GM18907 (cell line): ENCODE results near the gene SLC25A47.

Source experiments
- ATAC-seq: cut with Tn5 transposase; IDR thresholded peaks from one replicate; pipeline ENCODE4 v1.9.1; 2021; ENCODE audit warnings: mild to moderate bottlenecking, moderate library complexity; ENCODE audit not compliant: unreplicated experiment

The SLC25A47 gene

GRCh38 chr14:100322138-100322957, 791 bp upstream of the SLC25A47 start:
- ATAC-seq: no peak

- ATAC-seq: no peak
Measured at GRCh38 chr14:100323942-100324307, 786 bp downstream of the SLC25A47 start.

- no peak for ATAC-seq
Measured at GRCh38 chr14:100325231-100325632, 2.1 kb downstream of the SLC25A47 start.

GRCh38 chr14:100325958-100326357, 2.8 kb downstream of the SLC25A47 start:
- ATAC-seq: no peak

GRCh38 chr14:100327128-100327527, 4.0 kb downstream of the SLC25A47 start:
- no peak for ATAC-seq

GRCh38 chr14:100328495-100329163, 5.5 kb downstream of the SLC25A47 start:
- no peak for ATAC-seq

GRCh38 chr14:100329233-100330006, 6.3 kb downstream of the SLC25A47 start:
- no peak for ATAC-seq

- no peak for ATAC-seq
Measured at GRCh38 chr14:100330007-100330344, 6.8 kb downstream of the SLC25A47 start.

GRCh38 chr14:100330388-100330931, 7.3 kb downstream of the SLC25A47 start:
- ATAC-seq: no peak

- no peak for ATAC-seq
Measured at GRCh38 chr14:100332071-100332639, 9.0 kb downstream of the SLC25A47 start.

GRCh38 chr14:100332797-100333196, 9.7 kb downstream of the SLC25A47 start:
- ATAC-seq: no peak

GRCh38 chr14:100333311-100333710, 10.2 kb downstream of the SLC25A47 start:
- ATAC-seq: no peak

GRCh38 chr14:100333827-100334226, 10.7 kb downstream of the SLC25A47 start:
- no peak for ATAC-seq

- ATAC-seq: no peak
Measured at GRCh38 chr14:100334904-100335303, 11.8 kb downstream of the SLC25A47 start.

- ATAC-seq: no peak
Measured at GRCh38 chr14:100336618-100337530, 13.7 kb downstream of the SLC25A47 start.

GRCh38 chr14:100339766-100340422, 16.8 kb downstream of the SLC25A47 start:
- ATAC-seq: no peak

- no peak for ATAC-seq
Measured at GRCh38 chr14:100340423-100340813, 17.3 kb downstream of the SLC25A47 start.

GRCh38 chr14:100341301-100342031, 18.3 kb downstream of the SLC25A47 start:
- ATAC-seq: no peak

GRCh38 chr14:100342195-100342594, 19.1 kb downstream of the SLC25A47 start:
- ATAC-seq: no peak
